GM23338 (cell line): Measurements from ENCODE around the gene ATG2B. TPM values are rescaled to one million over a fixed set of nuclear protein-coding genes. Genes with fewer than 3 reads are reported as not detected.

Experiments used
- ATAC-seq: fragments of 200-7000 bp; cut with Tn5 transposase; 3 replicates; pipeline ENCODE4 v1.9.1; 2020
- DNase-seq: peaks from one replicate; pipeline ENCODE4 v3.0.0-alpha.2; 2015; ENCODE audit warnings: low spot score
- H2AFZ ChIP-seq: fragments of 200-600 bp; sonication (generic); 2 replicates; pipeline ENCODE4 v1.8.0; 2016; ENCODE audit warnings: antibody characterized with exemption, mild to moderate bottlenecking, moderate library complexity
- H3F3A ChIP-seq: fragments of 200-600 bp; sonication (generic); replicated peaks from 2 replicates; pipeline ENCODE4 v1.8.0; 2017; ENCODE audit warnings: antibody characterized with exemption, mixed run types, low read depth
- H3K27ac ChIP-seq: fragments of 200-600 bp; sonication (generic); 2 replicates; pipeline ENCODE4 v1.6.1; 2016; ENCODE audit warnings: low read depth
- H3K27me3 ChIP-seq: fragments of 200-600 bp; sonication (generic); 2 replicates; pipeline ENCODE4 v1.8.0; 2016; ENCODE audit warnings: mild to moderate bottlenecking, mixed run types, moderate library complexity; ENCODE audit not compliant: insufficient read depth
- H3K36me3 ChIP-seq: fragments of 200-600 bp; sonication (generic); 2 replicates; pipeline ENCODE4 v1.8.0; 2016; ENCODE audit warnings: mild to moderate bottlenecking; ENCODE audit not compliant: insufficient read depth
- H3K4me1 ChIP-seq: fragments of 200-600 bp; sonication (generic); 2 replicates; pipeline ENCODE4 v1.8.0; 2016; ENCODE audit warnings: mild to moderate bottlenecking, moderate library complexity; ENCODE audit not compliant: insufficient read depth
- H3K4me2 ChIP-seq: fragments of 200-600 bp; sonication (generic); 2 replicates; pipeline ENCODE4 v1.7.1; 2017; ENCODE audit warnings: mixed run types
- H3K4me3 ChIP-seq: fragments of 200-600 bp; sonication (generic); 2 replicates; pipeline ENCODE4 v1.6.1; 2016; ENCODE audit warnings: mixed run types
- H3K79me2 ChIP-seq: fragments of 200-600 bp; sonication (generic); replicated peaks from 2 replicates; pipeline ENCODE4 v1.8.0; 2017; ENCODE audit warnings: mild to moderate bottlenecking; ENCODE audit not compliant: insufficient read depth
- H3K9me2 ChIP-seq: fragments of 200-600 bp; sonication (generic); 2 replicates; pipeline ENCODE4 v1.8.0; 2017; ENCODE audit not compliant: insufficient read depth
- H4K20me1 ChIP-seq: fragments of 200-600 bp; sonication (generic); replicated peaks from 2 replicates; pipeline ENCODE4 v1.8.0; 2017; ENCODE audit warnings: mild to moderate bottlenecking; ENCODE audit not compliant: insufficient read depth
- H3K27ac Mint-ChIP-seq: 2 replicates; pipeline ENCODE4 v1.8.0; 2020; ENCODE audit warnings: inconsistent platforms, mild to moderate bottlenecking, moderate library complexity, mixed read lengths
- H3K27me3 Mint-ChIP-seq: 3 replicates; pipeline ENCODE4 v1.8.0; 2022; ENCODE audit warnings: low read depth, mild to moderate bottlenecking, moderate library complexity, mixed read lengths, inconsistent platforms; ENCODE audit not compliant: insufficient read depth, poor library complexity
- H3K36me3 Mint-ChIP-seq: 3 replicates; pipeline ENCODE4 v1.8.0; 2021; ENCODE audit warnings: low read depth, mild to moderate bottlenecking, inconsistent platforms, moderate library complexity, mixed read lengths
- H3K4me1 Mint-ChIP-seq: 3 replicates; pipeline ENCODE4 v1.8.0; 2020; ENCODE audit warnings: mild to moderate bottlenecking, inconsistent platforms, mixed read lengths
- H3K4me3 Mint-ChIP-seq: 3 replicates; pipeline ENCODE4 v1.8.0; 2021; ENCODE audit warnings: moderate library complexity, mild to moderate bottlenecking, inconsistent platforms, mixed read lengths
- H3K9me3 Mint-ChIP-seq: 3 replicates; pipeline ENCODE4 v1.8.0; 2020; ENCODE audit warnings: moderate library complexity, mild to moderate bottlenecking, inconsistent platforms, mixed read lengths
- CREB1 ChIP-seq: fragments of 250-450 bp; sonication (Bioruptor Pico); IDR thresholded peaks from 2 replicates; pipeline ENCODE4 v1.5.0; 2020; ENCODE audit warnings: low read depth, mild to moderate bottlenecking, moderate library complexity
- CTCF ChIP-seq, 2 experiments: fragments of 200-600 bp in 1 of 2; sonication (generic) in 1 of 2; conservative IDR thresholded peaks; 2 replicates each; pipeline versions ENCODE4 v1.5.1 to v1.6.1; 2016 to 2017; ENCODE audit warnings: antibody characterized with exemption in 2 of 2, low read depth in 2 of 2, mild to moderate bottlenecking in 2 of 2, moderate library complexity in 1 of 2
- ETS1 ChIP-seq: IDR thresholded peaks from 2 replicates; pipeline ENCODE4 v1.6.1; 2016; ENCODE audit warnings: antibody characterized with exemption
- EZH2 ChIP-seq: fragments of 200-600 bp; sonication (generic); IDR thresholded peaks from one replicate; pipeline ENCODE4 v1.8.0; 2017; ENCODE audit warnings: antibody characterized with exemption, mild to moderate bottlenecking, low read depth; ENCODE audit not compliant: unreplicated experiment
- EZH2phosphoT487 ChIP-seq: fragments of 200-600 bp; sonication (generic); IDR thresholded peaks from one replicate; pipeline ENCODE4 v1.8.1; 2018; ENCODE audit warnings: antibody characterized with exemption; ENCODE audit not compliant: unreplicated experiment
- JUNB ChIP-seq: IDR thresholded peaks from one replicate; pipeline ENCODE4 v1.6.1; 2016; ENCODE audit warnings: antibody characterized with exemption; ENCODE audit not compliant: unreplicated experiment
- NANOG ChIP-seq: IDR thresholded peaks from 2 replicates; pipeline ENCODE4 v1.6.1; 2016; ENCODE audit warnings: antibody characterized with exemption, borderline replicate concordance
- REST ChIP-seq: IDR thresholded peaks from one replicate; pipeline ENCODE4 v1.6.1; 2018; ENCODE audit warnings: antibody characterized with exemption; ENCODE audit not compliant: unreplicated experiment
- STAT1 ChIP-seq: IDR thresholded peaks from one replicate; pipeline ENCODE4 v1.6.1; 2016; ENCODE audit warnings: antibody characterized with exemption; ENCODE audit not compliant: unreplicated experiment
- ZNF114 ChIP-seq: fragments of 250-450 bp; sonication (Bioruptor Pico); IDR thresholded peaks from 2 replicates; pipeline ENCODE4 v1.5.0; 2020; ENCODE audit warnings: mild to moderate bottlenecking, moderate library complexity
- ZNF331 ChIP-seq: fragments of 250-450 bp; sonication (Bioruptor Pico); IDR thresholded peaks from 2 replicates; pipeline ENCODE4 v1.5.0; 2020; ENCODE audit warnings: low read depth, mild to moderate bottlenecking, moderate library complexity
- polyA plus RNA-seq: library from polyadenylated mRNA; unstranded; fragments of >200 nt; fragmentation: Nextera tagmentation; extraction: Ambion mirVana; gene quantifications from 2 replicates; pipeline ENCODE4 v1.2.1, GENCODE V29; 2016
- total RNA-seq: library from RNA; depleted of rRNA; stranded (reverse); fragments of >200 nt; shearing (Covaris generic); gene quantifications from 2 replicates; pipeline ENCODE4 v1.2.3, GENCODE V29; 2014

Gene ATG2B
- total and polyA plus RNA-seq, 2 experiments from 2014 or later = 3.8 to 15.4 TPM

GRCh38 chr14:96286251-96286650, 76.9 kb downstream of the ATG2B start:
- peaks cover 3% of the 10 kb centered on the region; the same call in 1 of the 2 replicates for H3K36me3 ChIP-seq
- peaks cover 4% of the 10 kb centered on the region; the same call in 1 of the 2 replicates for H3K4me1 ChIP-seq
- no peak overlapping the region for H3K4me3 ChIP-seq
- no peak overlapping the region for H2AFZ ChIP-seq
- no peaks in the 10 kb centered on the region for H3F3A ChIP-seq
- no peaks in the 10 kb centered on the region for H3K9me2 ChIP-seq
- ATAC-seq = no peak
- no peak overlapping the region for H3K27ac Mint-ChIP-seq
- DNase-seq = no peak
- H3K4me3 Mint-ChIP-seq = no peak overlapping the region
- no peak overlapping the region for H3K27ac ChIP-seq
- H4K20me1 ChIP-seq = no peaks in the 10 kb centered on the region
- no peaks in the 10 kb centered on the region for H3K27me3 ChIP-seq
- no peaks in the 10 kb centered on the region for H3K9me3 Mint-ChIP-seq
- TF ChIP-seq CREB1 (CRISPR knock-in tag) (no peak), JUNB (no peak), EZH2 (no peak), CTCF (conservative IDR thresholded peaks at IDR 0.05; ENCODE audit: low read depth in 2 of 2) (no peak)
- H3K79me2 ChIP-seq = no peaks in the 10 kb centered on the region
- peaks cover 11% of the 10 kb centered on the region; the same call in 2 of the 3 replicates for H3K4me1 Mint-ChIP-seq
- no peak overlapping the region for H3K4me2 ChIP-seq
- peaks cover 4% of the 10 kb centered on the region for H3K27me3 Mint-ChIP-seq
- H3K36me3 Mint-ChIP-seq = peaks cover 11% of the 10 kb centered on the region

GRCh38 chr14:96285667-96286066, 77.5 kb downstream of the ATG2B start:
- no peaks in the 10 kb centered on the region for H3K9me2 ChIP-seq
- H4K20me1 ChIP-seq = no peaks in the 10 kb centered on the region
- H3K79me2 ChIP-seq = no peaks in the 10 kb centered on the region
- peaks cover under 1% of the 10 kb centered on the region; the same call in 1 of the 2 replicates for H3K36me3 ChIP-seq
- H3K4me1 ChIP-seq = peaks cover 4% of the 10 kb centered on the region; the same call in 1 of the 2 replicates
- no peak overlapping the region for H2AFZ ChIP-seq
- no peak for TF ChIP-seq EZH2phosphoT487
- H3K9me3 Mint-ChIP-seq = no peaks in the 10 kb centered on the region
- peaks cover 11% of the 10 kb centered on the region; the same call in 2 of the 3 replicates for H3K36me3 Mint-ChIP-seq
- H3K27ac Mint-ChIP-seq = no peak overlapping the region; the same call in 1 of the 2 replicates
- H3K4me1 Mint-ChIP-seq = peaks cover 11% of the 10 kb centered on the region; the same call in 2 of the 3 replicates
- H3K27me3 Mint-ChIP-seq = peaks cover 4% of the 10 kb centered on the region
- H3K4me3 ChIP-seq = no peak overlapping the region
- H3K27ac ChIP-seq = no peak overlapping the region
- H3K4me3 Mint-ChIP-seq = no peak overlapping the region
- no peak for DNase-seq
- no peak for ATAC-seq
- no peak overlapping the region for H3K4me2 ChIP-seq
- H3K27me3 ChIP-seq = no peaks in the 10 kb centered on the region
- no peaks in the 10 kb centered on the region for H3F3A ChIP-seq

- no peak overlapping the region for H3K27ac ChIP-seq
- H3K27ac Mint-ChIP-seq = no peak overlapping the region
- TF ChIP-seq ZNF331 (CRISPR knock-in tag) (no peak), NANOG (no peak), CREB1 (CRISPR knock-in tag) (no peak), STAT1 (no peak), JUNB (no peak), REST (no peak), ETS1 (no peak), EZH2phosphoT487 (no peak), ZNF114 (CRISPR knock-in tag) (no peak)
These were observed 78.7 kb downstream of the ATG2B start for GRCh38 chr14:96284430-96284829.

More at GRCh38 chr14:96284430-96284829, 78.7 kb downstream of the ATG2B start:
- H3K9me3 Mint-ChIP-seq = no peaks in the 10 kb centered on the region
- Histone ChIP-seq H3F3A (no peaks in the 10 kb centered on the region), H3K4me2 (no peak overlapping the region), H3K4me3 (no peak overlapping the region), H3K9me2 (no peaks in the 10 kb centered on the region), H2AFZ (no peak overlapping the region), H4K20me1 (no peaks in the 10 kb centered on the region), H3K36me3 (no peaks in the 10 kb centered on the region), H3K4me1 (peaks cover 7% of the 10 kb centered on the region; the same call in 1 of the 2 replicates), H3K79me2 (no peaks in the 10 kb centered on the region), H3K27me3 (no peaks in the 10 kb centered on the region)
- H3K36me3 Mint-ChIP-seq = peaks cover 6% of the 10 kb centered on the region; the same call in 2 of the 3 replicates
- no peak for DNase-seq
- H3K27me3 Mint-ChIP-seq = peaks cover 7% of the 10 kb centered on the region
- no peak for ATAC-seq
- H3K4me1 Mint-ChIP-seq = peaks cover 11% of the 10 kb centered on the region; the same call in 2 of the 3 replicates
- H3K4me3 Mint-ChIP-seq = no peak overlapping the region
